OCI-LY7 (cell line): ENCODE data around the gene FNDC3B.

Source experiments
- CTCF ChIP-seq: fragments of 200-600 bp; sonication (generic); conservative IDR thresholded peaks from 2 replicates; pipeline ENCODE4 v1.5.1; 2014; ENCODE audit warnings: mild to moderate bottlenecking, antibody characterized with exemption, low read length, moderate library complexity, mixed read lengths
- EZH2phosphoT487 ChIP-seq: fragments of 200-600 bp; sonication (generic); IDR thresholded peaks from 2 replicates; pipeline ENCODE4 v1.6.1; 2018; ENCODE audit warnings: low read depth, borderline replicate concordance, mild to moderate bottlenecking, mixed run types, antibody characterized with exemption, low read length, moderate library complexity, mixed read lengths

GRCh38 chr3:172158741-172159140 is 119.4 kb downstream of the FNDC3B start:
- TF ChIP-seq CTCF (no peak), EZH2phosphoT487 (no peak)
